Vagina (tissue), 2 donors: ENCODE data around the gene TIGAR. TPM values are rescaled to one million over a fixed set of nuclear protein-coding genes. Genes with fewer than 3 reads are reported as not detected.

ENCODE experiments used
- DNase-seq, 2 donors: peaks; one replicate each; pipeline ENCODE4 v3.0.0-alpha.2; 2017; ENCODE audit errors: extremely low spot score in 2 of 2
- H3K27ac ChIP-seq: fragments of 200-600 bp; sonication (generic); one replicate; pipeline ENCODE4 v1.5.1; 2019
- H3K27me3 ChIP-seq: fragments of 200-600 bp; sonication (generic); one replicate; pipeline ENCODE4 v1.5.1; 2019
- H3K36me3 ChIP-seq, 2 donors: fragments of 200-600 bp; sonication (generic); one replicate each; pipeline ENCODE4 v1.5.1; 2017 to 2019
- H3K4me1 ChIP-seq: fragments of 200-600 bp; sonication (generic); one replicate; pipeline ENCODE4 v1.5.1; 2019
- H3K4me3 ChIP-seq, 2 donors: fragments of 200-600 bp; sonication (generic); 1 replicate in 1 of 2; 2 replicates in 1 of 2; pipeline ENCODE4 v1.5.1; 2016 to 2019
- H3K9me3 ChIP-seq: fragments of 200-600 bp; sonication (generic); one replicate; pipeline ENCODE4 v1.5.1; 2019
- POLR2A ChIP-seq, 2 donors: fragments of 450-650 bp; IDR thresholded peaks; one replicate each; pipeline ENCODE4 v1.6.1; 2017; ENCODE audit warnings: antibody characterized with exemption in 2 of 2, mild to moderate bottlenecking in 2 of 2, moderate library complexity in 2 of 2
- POLR2AphosphoS5 ChIP-seq, 2 donors: sonication (generic); formaldehyde crosslinking; IDR thresholded peaks; one replicate each; pipeline ENCODE4 v1.9.0; 2017; ENCODE audit warnings: antibody characterized with exemption in 2 of 2, mild to moderate bottlenecking in 2 of 2, low read depth in 1 of 2; ENCODE audit not compliant: insufficient read depth in 1 of 2
- intact Hi-C: fragments of 100-400 bp; cut with DNase I; formaldehyde crosslinking; loops from one replicate; pipeline ENCODE4 v1.15.1; 2023
- total RNA-seq: library from RNA; depleted of rRNA; stranded (reverse); fragments of >200 nt; gene quantifications from one replicate; pipeline ENCODE4 v1.2.3, GENCODE V29; 2016
- TF ChIP-seq, protein P1 (sequence below), 3 experiments: fragments of 450-650 bp in 2 of 3; fragments of 200-600 bp in 1 of 3; sonication (generic) in 1 of 3; IDR thresholded peaks; one replicate each; pipeline ENCODE4 v1.5.1; 2017 to 2019; ENCODE audit warnings: antibody characterized with exemption in 3 of 3, mild to moderate bottlenecking in 2 of 3, moderate library complexity in 2 of 3

The TIGAR gene
- total RNA-seq, 1 donor from 2014 or later = 0.98 TPM

- no peaks in the 10 kb centered on the region for H3K27me3 ChIP-seq
- H3K4me3 ChIP-seq = peak within 1 kb of the TSS; percentile 50 to 80
- H3K27ac ChIP-seq = peak within 1 kb of the TSS; percentile 97
- intact Hi-C loops = no loop called here
- TF ChIP-seq, protein P1, sequence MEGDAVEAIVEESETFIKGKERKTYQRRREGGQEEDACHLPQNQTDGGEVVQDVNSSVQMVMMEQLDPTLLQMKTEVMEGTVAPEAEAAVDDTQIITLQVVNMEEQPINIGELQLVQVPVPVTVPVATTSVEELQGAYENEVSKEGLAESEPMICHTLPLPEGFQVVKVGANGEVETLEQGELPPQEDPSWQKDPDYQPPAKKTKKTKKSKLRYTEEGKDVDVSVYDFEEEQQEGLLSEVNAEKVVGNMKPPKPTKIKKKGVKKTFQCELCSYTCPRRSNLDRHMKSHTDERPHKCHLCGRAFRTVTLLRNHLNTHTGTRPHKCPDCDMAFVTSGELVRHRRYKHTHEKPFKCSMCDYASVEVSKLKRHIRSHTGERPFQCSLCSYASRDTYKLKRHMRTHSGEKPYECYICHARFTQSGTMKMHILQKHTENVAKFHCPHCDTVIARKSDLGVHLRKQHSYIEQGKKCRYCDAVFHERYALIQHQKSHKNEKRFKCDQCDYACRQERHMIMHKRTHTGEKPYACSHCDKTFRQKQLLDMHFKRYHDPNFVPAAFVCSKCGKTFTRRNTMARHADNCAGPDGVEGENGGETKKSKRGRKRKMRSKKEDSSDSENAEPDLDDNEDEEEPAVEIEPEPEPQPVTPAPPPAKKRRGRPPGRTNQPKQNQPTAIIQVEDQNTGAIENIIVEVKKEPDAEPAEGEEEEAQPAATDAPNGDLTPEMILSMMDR (IDR thresholded peaks at IDR 0.05) = no peak
- TF ChIP-seq POLR2AphosphoS5 (IDR thresholded peaks at IDR 0.05; ENCODE audit: insufficient read depth in 1 of 2, low read depth in 1 of 2) (peak in 1 of 2 donors; percentile 99), POLR2A (IDR thresholded peaks at IDR 0.05) (peak; percentile 73 to 99)
- H3K4me1 ChIP-seq = peaks cover 68% of the 10 kb centered on the region
- peak in 1 of 2 donors; percentile 97 for DNase-seq
- peaks cover 0 to 7% of the 10 kb centered on the region in 2 donors for H3K36me3 ChIP-seq
- H3K9me3 ChIP-seq = no peaks in the 10 kb centered on the region
Observed at GRCh38 chr12:4273652-4274395, 47.2 kb upstream of the TIGAR start, which contains the start of gene CCND2. CCND2 (plus strand) TSS chr12:4273762; CDS start chr12:4274041, 279 bp downstream.

DNA sequence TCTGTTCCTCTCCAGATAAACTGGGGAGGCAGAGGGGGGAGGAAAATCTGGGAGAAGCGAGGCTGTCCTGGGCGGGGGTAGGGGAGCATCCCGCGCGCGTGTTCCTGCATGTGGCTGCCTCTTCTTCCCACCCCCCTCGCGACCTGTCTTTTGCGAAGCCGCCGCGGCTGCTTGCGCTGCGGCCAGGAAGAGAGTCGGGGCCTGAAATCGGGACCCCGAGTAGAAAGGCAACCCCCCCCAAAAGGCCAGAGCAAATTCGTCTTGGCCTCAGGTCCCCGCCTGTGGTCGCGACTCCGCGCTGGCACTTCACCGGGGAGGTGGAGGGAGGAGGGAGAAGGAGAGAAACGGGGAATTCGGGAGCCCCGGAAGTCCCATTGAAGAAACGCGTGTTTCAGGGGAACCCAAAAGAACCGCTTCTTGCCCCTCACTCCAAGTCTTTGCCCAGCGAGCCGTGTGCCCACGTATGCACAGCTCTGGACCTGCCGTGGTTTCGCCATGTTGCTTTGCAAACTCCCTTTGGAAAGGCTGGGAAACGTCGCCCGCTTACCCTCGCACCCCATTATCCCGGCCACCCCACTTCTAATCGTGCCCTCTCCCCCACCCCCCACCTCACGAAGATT is 46.5 kb upstream of the TIGAR start:
- peak overlapping the region; percentile 97 for H3K27ac ChIP-seq
- TF ChIP-seq, protein P1 (IDR thresholded peaks at IDR 0.05) = no peak
- no peaks in the 10 kb centered on the region for H3K27me3 ChIP-seq
- H3K4me1 ChIP-seq = peaks cover 73% of the 10 kb centered on the region
- peak overlapping the region; percentile 50 to 80 for H3K4me3 ChIP-seq
- intact Hi-C loops = loop anchor here (5.0 kb wide), 1 partner anchor 232 kb away; no protein-coding TSS in a partner anchor
- peaks cover 0 to 7% of the 10 kb centered on the region in 2 donors for H3K36me3 ChIP-seq
- H3K9me3 ChIP-seq = no peaks in the 10 kb centered on the region
- DNase-seq = peak in 1 of 2 donors; percentile 89

DNA sequence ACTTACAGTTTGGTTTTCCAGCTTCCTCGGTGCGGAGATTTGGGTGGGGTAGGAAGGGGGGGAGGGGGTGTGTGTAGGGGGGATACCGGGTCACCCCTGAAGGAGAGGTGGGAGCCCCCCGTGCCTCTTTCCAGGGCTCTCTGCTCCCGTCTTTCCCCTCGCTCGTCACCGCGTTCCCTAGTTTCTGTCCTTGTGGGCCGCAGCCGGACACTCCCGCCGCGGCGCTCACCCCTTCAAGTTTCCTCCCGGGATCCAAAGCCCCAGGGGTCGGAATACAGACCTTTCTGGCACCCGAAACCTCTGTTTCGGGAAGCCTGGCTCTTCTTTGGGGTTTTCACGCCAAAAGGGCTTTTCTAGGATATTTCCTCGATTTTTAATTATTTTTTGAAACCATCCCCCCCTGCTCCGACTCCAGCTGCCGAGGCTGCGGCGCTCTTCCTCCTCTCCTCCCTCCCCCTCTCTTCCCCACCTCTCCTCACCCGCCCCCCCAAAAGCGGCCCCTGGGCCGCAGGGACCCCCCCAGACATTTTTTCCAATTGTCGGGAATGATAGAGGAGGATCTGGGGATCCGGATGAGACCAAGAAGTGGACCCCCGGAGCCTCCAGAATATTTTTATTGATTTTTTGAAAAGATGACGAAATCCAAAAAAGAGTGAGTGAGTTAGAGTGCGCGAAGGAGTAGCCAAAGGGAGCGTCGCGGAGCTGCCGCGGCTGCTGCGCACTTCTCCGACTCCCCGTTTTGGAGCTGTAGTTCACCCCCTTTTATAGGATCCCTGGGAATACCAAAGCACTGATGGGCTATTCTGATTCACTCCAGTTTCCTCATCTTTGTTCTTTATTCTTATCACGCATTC is 45.8 kb upstream of the TIGAR start:
- peak overlapping the region; percentile 97 for H3K27ac ChIP-seq
- TF ChIP-seq, protein P1 (IDR thresholded peaks at IDR 0.05) = no peak
- TF ChIP-seq POLR2A (IDR thresholded peaks at IDR 0.05) (peak in 1 of 2 donors; percentile 24), POLR2AphosphoS5 (IDR thresholded peaks at IDR 0.05; ENCODE audit: insufficient read depth in 1 of 2, low read depth in 1 of 2) (no peak)
- peak in 1 of 2 donors; percentile 84 for DNase-seq
- H3K36me3 ChIP-seq = peaks cover 0 to 7% of the 10 kb centered on the region in 2 donors
- intact Hi-C loops = loop anchor here (5.0 kb wide), 1 partner anchor 233 kb away; no protein-coding TSS in a partner anchor
- H3K9me3 ChIP-seq = no peaks in the 10 kb centered on the region
- peaks cover 75% of the 10 kb centered on the region for H3K4me1 ChIP-seq
- peak overlapping the region; percentile 50 to 80 for H3K4me3 ChIP-seq
- H3K27me3 ChIP-seq = no peaks in the 10 kb centered on the region

DNA sequence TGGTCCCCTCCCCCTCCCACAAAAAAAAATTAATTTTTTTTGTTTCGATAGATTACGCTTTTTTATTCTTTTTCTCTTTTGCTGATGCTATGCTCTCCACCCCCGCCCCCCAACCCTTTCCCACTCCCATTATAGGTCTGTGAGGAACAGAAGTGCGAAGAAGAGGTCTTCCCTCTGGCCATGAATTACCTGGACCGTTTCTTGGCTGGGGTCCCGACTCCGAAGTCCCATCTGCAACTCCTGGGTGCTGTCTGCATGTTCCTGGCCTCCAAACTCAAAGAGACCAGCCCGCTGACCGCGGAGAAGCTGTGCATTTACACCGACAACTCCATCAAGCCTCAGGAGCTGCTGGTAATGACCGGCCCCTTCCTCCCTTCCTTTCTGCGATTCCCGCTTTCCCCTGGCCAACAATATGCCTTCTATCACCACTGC is 45.1 kb upstream of the TIGAR start:
- no peaks in the 10 kb centered on the region for H3K27me3 ChIP-seq
- TF ChIP-seq, protein P1 (IDR thresholded peaks at IDR 0.05) = no peak
- TF ChIP-seq POLR2AphosphoS5 (IDR thresholded peaks at IDR 0.05; ENCODE audit: insufficient read depth in 1 of 2, low read depth in 1 of 2) = no peak
- TF ChIP-seq POLR2A (IDR thresholded peaks at IDR 0.05) = no peak
- peaks cover 0 to 7% of the 10 kb centered on the region in 2 donors for H3K36me3 ChIP-seq
- DNase-seq = peak in 1 of 2 donors; percentile 89
- peaks cover 75% of the 10 kb centered on the region for H3K4me1 ChIP-seq
- peak overlapping the region; percentile 50 to 80 for H3K4me3 ChIP-seq
- intact Hi-C loops = loop anchor here (5.0 kb wide), 1 partner anchor 234 kb away; no protein-coding TSS in a partner anchor
- no peaks in the 10 kb centered on the region for H3K9me3 ChIP-seq
- H3K27ac ChIP-seq = peak overlapping the region; percentile 97
